IMR-90 (cell line): ENCODE data around the gene TXNDC12. TPM values are rescaled to one million over a fixed set of nuclear protein-coding genes. Genes with fewer than 3 reads are reported as not detected.

Experiments used
- ATAC-seq: fragments of 200-7000 bp; cut with Tn5 transposase; 2 replicates; pipeline ENCODE4 v1.9.1; 2020; ENCODE audit warnings: low read depth, mild to moderate bottlenecking, moderate library complexity
- BruUV-seq: library from RNA; stranded (reverse); fragments of 400-500 nt; replicated peaks from 2 replicates; lab custom pipeline; 2021; lab: Mats Ljungman, UMichigan
- CTCF ChIA-PET: fragments of 300-600 bp; formaldehyde crosslinking; extraction: SDS; loops from one replicate; lab custom pipeline; 2021; ENCODE audit warnings: antibody characterized with exemption; lab: Yijun Ruan, JAX
- POLR2A ChIA-PET: fragments of 300-600 bp; sonication (Branson Sonifier 250); formaldehyde crosslinking; loops from one replicate; lab custom pipeline; 2022; ENCODE audit warnings: antibody characterized with exemption; ENCODE audit not compliant: unreplicated experiment; lab: Charles Lee
- DNase-seq: peaks from one replicate; pipeline ENCODE4 v3.0.0; 2013
- H2AFZ ChIP-seq: replicated peaks from 2 replicates; pipeline ENCODE3; 2013; ENCODE audit warnings: low read length, mild to moderate bottlenecking; ENCODE audit not compliant: poor library complexity
- H2AK5ac ChIP-seq: 2 replicates; pipeline ENCODE4 v1.6.1; 2013; ENCODE audit warnings: low read depth, low read length, inconsistent platforms
- H2AK9ac ChIP-seq: replicated peaks from 2 replicates; pipeline ENCODE3; 2013; ENCODE audit warnings: mild to moderate bottlenecking, low read depth, low read length, moderate library complexity; ENCODE audit not compliant: poor library complexity
- H2BK120ac ChIP-seq: 2 replicates; pipeline ENCODE4 v1.6.1; 2013; ENCODE audit warnings: low read depth, low read length, inconsistent platforms
- H2BK15ac ChIP-seq: 3 replicates; pipeline ENCODE4 v1.6.1; 2013; ENCODE audit warnings: low read depth, low read length, inconsistent platforms
- H2BK20ac ChIP-seq: 2 replicates; pipeline ENCODE4 v1.6.1; 2013; ENCODE audit warnings: low read depth, mild to moderate bottlenecking, inconsistent platforms, low read length, moderate library complexity
- H2BK5ac ChIP-seq: 2 replicates; pipeline ENCODE4 v1.6.1; 2013; ENCODE audit warnings: mild to moderate bottlenecking, low read depth, low read length, inconsistent platforms; ENCODE audit not compliant: poor library complexity, severe bottlenecking
- H3K14ac ChIP-seq: replicated peaks from 2 replicates; pipeline ENCODE4 v1.6.1; 2013; ENCODE audit warnings: low read depth, low read length, inconsistent platforms
- H3K18ac ChIP-seq: 2 replicates; pipeline ENCODE4 v1.6.1; 2013; ENCODE audit warnings: low read depth, low read length, control low read depth
- H3K23ac ChIP-seq: 2 replicates; pipeline ENCODE4 v1.6.1; 2013; ENCODE audit warnings: low read depth, low read length, inconsistent platforms
- H3K27ac ChIP-seq: 2 replicates; pipeline ENCODE4 v1.5.1; 2013; ENCODE audit warnings: mild to moderate bottlenecking, control low read depth, low read length; ENCODE audit not compliant: insufficient read depth
- H3K27me3 ChIP-seq: 2 replicates; pipeline ENCODE4 v1.6.1; 2013; ENCODE audit warnings: low read length; ENCODE audit not compliant: control insufficient read depth, insufficient read depth
- H3K36me3 ChIP-seq: 2 replicates; pipeline ENCODE4 v1.6.1; 2013; ENCODE audit warnings: low read length, mixed read lengths; ENCODE audit not compliant: control insufficient read depth, insufficient read depth
- H3K4ac ChIP-seq: 2 replicates; pipeline ENCODE4 v1.6.1; 2013; ENCODE audit warnings: low read depth, low read length, inconsistent platforms
- H3K4me1 ChIP-seq: 2 replicates; pipeline ENCODE4 v1.6.1; 2013; ENCODE audit warnings: low read length, mixed read lengths; ENCODE audit not compliant: control insufficient read depth, insufficient read depth
- H3K4me2 ChIP-seq: 2 replicates; pipeline ENCODE4 v1.6.1; 2013; ENCODE audit warnings: low read depth, mild to moderate bottlenecking, control low read depth, low read length, moderate library complexity
- H3K4me3 ChIP-seq: 2 replicates; pipeline ENCODE4 v1.5.1; 2013; ENCODE audit warnings: low read depth, mild to moderate bottlenecking, control low read depth, low read length, moderate library complexity; ENCODE audit not compliant: insufficient read depth
- H3K56ac ChIP-seq: 2 replicates; pipeline ENCODE4 v1.6.1; 2013; ENCODE audit warnings: low read length, inconsistent platforms; ENCODE audit not compliant: insufficient read depth; ENCODE audit errors: extremely low read depth
- H3K79me1 ChIP-seq, 2 experiments: 2 replicates each; pipeline ENCODE4 v1.6.1; 2013; ENCODE audit warnings: low read length in 2 of 2, inconsistent platforms in 1 of 2, low read depth in 1 of 2
- H3K9ac ChIP-seq: 2 replicates; pipeline ENCODE4 v1.6.1; 2013; ENCODE audit warnings: low read depth, low read length, control low read depth
- H3K9me1 ChIP-seq: 2 replicates; pipeline ENCODE4 v1.6.1; 2013; ENCODE audit warnings: low read length, inconsistent platforms; ENCODE audit not compliant: insufficient read depth
- H3K9me3 ChIP-seq: 2 replicates; pipeline ENCODE4 v1.6.1; 2013; ENCODE audit warnings: low read length; ENCODE audit not compliant: control insufficient read depth, insufficient read depth
- H4K20me1 ChIP-seq: 2 replicates; pipeline ENCODE4 v1.6.1; 2013; ENCODE audit warnings: low read length, inconsistent platforms; ENCODE audit not compliant: insufficient read depth
- H4K5ac ChIP-seq: 2 replicates; pipeline ENCODE4 v1.6.1; 2013; ENCODE audit warnings: mild to moderate bottlenecking, low read depth, low read length, control low read depth
- H4K8ac ChIP-seq, 2 experiments: 2 replicates each; pipeline ENCODE4 v1.6.1; 2013; ENCODE audit warnings: low read depth in 2 of 2, low read length in 2 of 2, control low read depth in 1 of 2, inconsistent platforms in 1 of 2
- H4K91ac ChIP-seq: 2 replicates; pipeline ENCODE4 v1.6.1; 2013; ENCODE audit warnings: low read depth, low read length, inconsistent platforms; ENCODE audit not compliant: insufficient read depth
- CEBPB ChIP-seq: IDR thresholded peaks from 2 replicates; pipeline ENCODE4 v1.6.1; 2012; ENCODE audit warnings: low read depth, low read length, improper control_type of control experiment
- FOS ChIP-seq: fragments of 150-350 bp; IDR thresholded peaks from 2 replicates; pipeline ENCODE4 v1.6.1; 2016; ENCODE audit warnings: low read depth, low read length
- MAZ ChIP-seq: IDR thresholded peaks from 2 replicates; pipeline ENCODE4 v1.6.1; 2012; ENCODE audit warnings: low read depth, mild to moderate bottlenecking, low read length, improper control_type of control experiment, moderate library complexity, borderline replicate concordance
- RCOR1 ChIP-seq: IDR thresholded peaks from 2 replicates; pipeline ENCODE4 v1.6.1; 2012; ENCODE audit warnings: mild to moderate bottlenecking, low read length, improper control_type of control experiment; ENCODE audit not compliant: insufficient replicate concordance
- USF2 ChIP-seq: fragments of 150-350 bp; IDR thresholded peaks from 2 replicates; pipeline ENCODE4 v1.6.1; 2017; ENCODE audit warnings: mild to moderate bottlenecking, antibody characterized with exemption, low read length, low read depth
- WGBS, 2 experiments: methylation state at CpG; one replicate each; pipeline versions ENCODE4 v1.1.5 to v1.1.7; 2013; ENCODE audit warnings: missing lambda C conversion rate in 2 of 2; ENCODE audit not compliant: insufficient read length in 1 of 2; ENCODE audit errors: extremely low coverage in 2 of 2; 5-methylcytosine and 5-hydroxymethylcytosine counted together
- dilution Hi-C: fragments of 300-500 bp; cut with HindIII; formaldehyde crosslinking; loops from one replicate; pipeline ENCODE4 v1.14.3; 2018; ENCODE audit warnings: low sequenced_read_pairs; ENCODE audit not compliant: unreplicated experiment
- in situ Hi-C: fragments of 300-500 bp; cut with MboI; formaldehyde crosslinking; loops from 3 replicates; pipeline ENCODE4 v1.14.3; 2019; ENCODE audit warnings: low sequenced_read_pairs, inconsistent platforms, mixed read lengths
- intact Hi-C: fragments of 100-400 bp; cut with micrococcal nuclease; formaldehyde crosslinking; loops from 2 replicates; pipeline ENCODE4 v1.10.0; 2022
- polyA plus RNA-seq, 3 experiments: library from polyadenylated mRNA; depleted of rRNA; stranded (reverse); fragments of >200 nt; gene quantifications; 2 replicates each; pipeline ENCODE4 v1.2.3, GENCODE V29; 2012; ENCODE audit warnings: low replicate concordance in 1 of 3
- total RNA-seq: library from RNA; depleted of rRNA; stranded (reverse); fragments of >200 nt; gene quantifications from 2 replicates; pipeline ENCODE4 v1.2.3, GENCODE V29; 2012
- TF ChIP-seq, protein P1 (sequence below): conservative IDR thresholded peaks from 2 replicates; pipeline ENCODE4 v1.5.1; 2012; ENCODE audit warnings: mild to moderate bottlenecking, low read depth, low read length, improper control_type of control experiment
- TF ChIP-seq, protein P2 (sequence below): fragments of 150-350 bp; IDR thresholded peaks from 2 replicates; pipeline ENCODE4 v1.6.1; 2016; ENCODE audit warnings: low read depth, mild to moderate bottlenecking, low read length, moderate library complexity, borderline replicate concordance

Gene TXNDC12
- total and polyA plus RNA-seq, 2 of the 4 experiments (the other 2 are of a cell fraction), result 24.4 to 29.9 TPM

GRCh38 chr1:52070704-52071103, 15.7 kb upstream of the TXNDC12 start:
- Histone ChIP-seq H2AFZ (no peak overlapping the region), H4K8ac (no peak overlapping the region), H3K36me3 (peaks cover 22% of the 10 kb centered on the region), H3K9me1 (no peaks in the 10 kb centered on the region), H3K23ac (no peak overlapping the region), H3K9ac (no peak overlapping the region), H2BK20ac (no peak overlapping the region), H3K56ac (no peak overlapping the region), H3K9me3 (no peaks in the 10 kb centered on the region), H2BK120ac (no peak overlapping the region), H2AK5ac (no peak overlapping the region), H2AK9ac (no peak overlapping the region), H3K4me2 (no peak overlapping the region), H4K20me1 (peaks cover 12% of the 10 kb centered on the region; the same call in 1 of the 2 replicates), H3K4me1 (no peaks in the 10 kb centered on the region), H3K27ac (no peak overlapping the region), H4K5ac (no peak overlapping the region), H3K27me3 (no peaks in the 10 kb centered on the region), H3K14ac (no peak overlapping the region), H3K79me1 (peaks cover 12 to 51% of the 10 kb centered on the region in 2 experiments; a peak in 3 of 4 replicates), H3K4ac (no peak overlapping the region), H3K18ac (no peak overlapping the region), H3K4me3 (no peak overlapping the region), H4K91ac (no peak overlapping the region), H2BK15ac (no peak overlapping the region), H2BK5ac (no peak overlapping the region)
- ChIA-PET POLR2A (interaction anchor here (0.6 kb wide), 1 partner anchor 383 kb away, joined by 3 read pairs; no protein-coding TSS in a partner anchor), CTCF (interaction anchor here (0.6 kb wide), 1 partner anchor 460 kb away, joined by 7 read pairs; no protein-coding TSS in a partner anchor)
- dilution Hi-C loops, result no loop called here
- no TSS peak for BruUV-seq
- ATAC-seq, result no peak
- in situ Hi-C loops, result no loop called here
- DNase-seq, result no peak
- TF ChIP-seq, protein P1, sequence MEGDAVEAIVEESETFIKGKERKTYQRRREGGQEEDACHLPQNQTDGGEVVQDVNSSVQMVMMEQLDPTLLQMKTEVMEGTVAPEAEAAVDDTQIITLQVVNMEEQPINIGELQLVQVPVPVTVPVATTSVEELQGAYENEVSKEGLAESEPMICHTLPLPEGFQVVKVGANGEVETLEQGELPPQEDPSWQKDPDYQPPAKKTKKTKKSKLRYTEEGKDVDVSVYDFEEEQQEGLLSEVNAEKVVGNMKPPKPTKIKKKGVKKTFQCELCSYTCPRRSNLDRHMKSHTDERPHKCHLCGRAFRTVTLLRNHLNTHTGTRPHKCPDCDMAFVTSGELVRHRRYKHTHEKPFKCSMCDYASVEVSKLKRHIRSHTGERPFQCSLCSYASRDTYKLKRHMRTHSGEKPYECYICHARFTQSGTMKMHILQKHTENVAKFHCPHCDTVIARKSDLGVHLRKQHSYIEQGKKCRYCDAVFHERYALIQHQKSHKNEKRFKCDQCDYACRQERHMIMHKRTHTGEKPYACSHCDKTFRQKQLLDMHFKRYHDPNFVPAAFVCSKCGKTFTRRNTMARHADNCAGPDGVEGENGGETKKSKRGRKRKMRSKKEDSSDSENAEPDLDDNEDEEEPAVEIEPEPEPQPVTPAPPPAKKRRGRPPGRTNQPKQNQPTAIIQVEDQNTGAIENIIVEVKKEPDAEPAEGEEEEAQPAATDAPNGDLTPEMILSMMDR, result no peak
- no peak for TF ChIP-seq CEBPB
- TF ChIP-seq RCOR1, result no peak
- TF ChIP-seq USF2, result no peak
- TF ChIP-seq MAZ, result no peak
- no peak for TF ChIP-seq FOS
- TF ChIP-seq, protein P2, sequence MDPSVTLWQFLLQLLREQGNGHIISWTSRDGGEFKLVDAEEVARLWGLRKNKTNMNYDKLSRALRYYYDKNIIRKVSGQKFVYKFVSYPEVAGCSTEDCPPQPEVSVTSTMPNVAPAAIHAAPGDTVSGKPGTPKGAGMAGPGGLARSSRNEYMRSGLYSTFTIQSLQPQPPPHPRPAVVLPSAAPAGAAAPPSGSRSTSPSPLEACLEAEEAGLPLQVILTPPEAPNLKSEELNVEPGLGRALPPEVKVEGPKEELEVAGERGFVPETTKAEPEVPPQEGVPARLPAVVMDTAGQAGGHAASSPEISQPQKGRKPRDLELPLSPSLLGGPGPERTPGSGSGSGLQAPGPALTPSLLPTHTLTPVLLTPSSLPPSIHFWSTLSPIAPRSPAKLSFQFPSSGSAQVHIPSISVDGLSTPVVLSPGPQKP, result no peak
- intact Hi-C loops, result no loop called here
- WGBS, 2 experiments, result 100% methylated on average over 1 of the region's 4 CpGs; no CpG with 5 or more reads in 1 of the 2 experiments
